K562 (cell line): Measurements from ENCODE around the gene PSMD9. TPM values are rescaled to one million over a fixed set of nuclear protein-coding genes. Genes with fewer than 3 reads are reported as not detected.

ENCODE experiments used
- CREM ChIP-seq: IDR thresholded peaks from 2 replicates; pipeline ENCODE4 v1.6.1; 2014; ENCODE audit warnings: antibody characterized with exemption, low read depth
- ETV5 ChIP-seq: sonication (generic); formaldehyde crosslinking; IDR thresholded peaks from 2 replicates; pipeline ENCODE4 v1.4.0; 2020; ENCODE audit warnings: low read depth, mild to moderate bottlenecking, missing genetic modification reagents
- GATAD2A ChIP-seq: fragments of 450-650 bp; IDR thresholded peaks from 2 replicates; pipeline ENCODE4 v1.6.1; 2017
- MBD1 ChIP-seq: fragments of 250-450 bp; sonication (Bioruptor Pico); IDR thresholded peaks from 2 replicates; pipeline ENCODE4 v1.8.0; 2022; ENCODE audit warnings: inconsistent platforms
- MITF ChIP-seq: IDR thresholded peaks from 2 replicates; pipeline ENCODE4 v1.6.1; 2014; ENCODE audit warnings: antibody characterized with exemption
- RFX5 ChIP-seq: IDR thresholded peaks from 2 replicates; pipeline ENCODE4 v1.6.1; 2011; ENCODE audit warnings: low read depth, mild to moderate bottlenecking, improper control_type of control experiment, low read length
- SMC3 ChIP-seq: conservative IDR thresholded peaks from 2 replicates; pipeline ENCODE4 v1.6.1; 2011; ENCODE audit warnings: low read depth, low read length, improper control_type of control experiment; ENCODE audit not compliant: insufficient read depth
- TRIM28 ChIP-seq: fragments of 450-650 bp; IDR thresholded peaks from 2 replicates; pipeline ENCODE4 v1.6.1; 2017
- TSC22D4 ChIP-seq: fragments of 450-650 bp; IDR thresholded peaks from 2 replicates; pipeline ENCODE4 v1.6.1; 2016; ENCODE audit warnings: missing genetic modification characterization, missing biosample characterization, control low read depth
- ZNF124 ChIP-seq: sonication (generic); formaldehyde crosslinking; IDR thresholded peaks from 2 replicates; pipeline ENCODE4 v1.8.1; 2022; ENCODE audit warnings: missing genetic modification reagents
- ZNF57 ChIP-seq: fragments of 450-650 bp; formaldehyde crosslinking; IDR thresholded peaks from 2 replicates; pipeline ENCODE4 v1.4.0; 2020; ENCODE audit warnings: mild to moderate bottlenecking, moderate library complexity
- ZNF717 ChIP-seq: fragments of 250-450 bp; sonication (Bioruptor Pico); IDR thresholded peaks from 2 replicates; pipeline ENCODE4 v1.5.0; 2021
- polyA plus RNA-seq, 8 experiments: library from polyadenylated mRNA; depleted of rRNA in 4 of 8; stranded (reverse) in 5 of 8; unstranded in 3 of 8; fragments of >200 nt; fragmentation: Nextera tagmentation in 2 of 8; fragmentation: Illumina TruSeq in 1 of 8; extraction: Ambion mirVana in 2 of 8; extraction: Trizol in 1 of 8; gene quantifications; 2 replicates each; pipeline versions ENCODE4 v1.2.1 to v1.2.3, GENCODE V29; 2011 to 2014; ENCODE audit warnings: inconsistent platforms in 1 of 8, missing spikeins in 1 of 8
- total RNA-seq, 7 experiments: library from RNA; depleted of rRNA in 6 of 7; stranded (reverse); fragments of >200 nt in 6 of 7; fragmentation: Illumina TruSeq in 2 of 7; extraction: Trizol in 2 of 7; gene quantifications; 2 replicates each; pipeline versions ENCODE4 v1.2.1 to v1.2.3, GENCODE V29; 2011 to 2021; ENCODE audit warnings: low replicate concordance in 1 of 7
- TF ChIP-seq, protein P1 (sequence below), 2 experiments: fragments of 450-650 bp; formaldehyde crosslinking in 1 of 2; IDR thresholded peaks; 2 replicates each; pipeline versions ENCODE4 v1.4.0 to v1.6.1; 2014 to 2020; ENCODE audit warnings: mild to moderate bottlenecking in 2 of 2, borderline replicate concordance in 1 of 2, low read depth in 1 of 2
- TF ChIP-seq, protein P2 (sequence below): fragments of 200-400 bp; formaldehyde crosslinking; IDR thresholded peaks from 2 replicates; pipeline ENCODE4 v1.6.1; 2017; ENCODE audit warnings: mild to moderate bottlenecking, low read depth, low read length, moderate library complexity

Gene PSMD9
- total and polyA plus RNA-seq, 9 of the 15 experiments (the other 6 are each of a cell fraction or from before 2014, with no cell fraction given) = 12.2 to 143 (median 61.3) TPM

DNA sequence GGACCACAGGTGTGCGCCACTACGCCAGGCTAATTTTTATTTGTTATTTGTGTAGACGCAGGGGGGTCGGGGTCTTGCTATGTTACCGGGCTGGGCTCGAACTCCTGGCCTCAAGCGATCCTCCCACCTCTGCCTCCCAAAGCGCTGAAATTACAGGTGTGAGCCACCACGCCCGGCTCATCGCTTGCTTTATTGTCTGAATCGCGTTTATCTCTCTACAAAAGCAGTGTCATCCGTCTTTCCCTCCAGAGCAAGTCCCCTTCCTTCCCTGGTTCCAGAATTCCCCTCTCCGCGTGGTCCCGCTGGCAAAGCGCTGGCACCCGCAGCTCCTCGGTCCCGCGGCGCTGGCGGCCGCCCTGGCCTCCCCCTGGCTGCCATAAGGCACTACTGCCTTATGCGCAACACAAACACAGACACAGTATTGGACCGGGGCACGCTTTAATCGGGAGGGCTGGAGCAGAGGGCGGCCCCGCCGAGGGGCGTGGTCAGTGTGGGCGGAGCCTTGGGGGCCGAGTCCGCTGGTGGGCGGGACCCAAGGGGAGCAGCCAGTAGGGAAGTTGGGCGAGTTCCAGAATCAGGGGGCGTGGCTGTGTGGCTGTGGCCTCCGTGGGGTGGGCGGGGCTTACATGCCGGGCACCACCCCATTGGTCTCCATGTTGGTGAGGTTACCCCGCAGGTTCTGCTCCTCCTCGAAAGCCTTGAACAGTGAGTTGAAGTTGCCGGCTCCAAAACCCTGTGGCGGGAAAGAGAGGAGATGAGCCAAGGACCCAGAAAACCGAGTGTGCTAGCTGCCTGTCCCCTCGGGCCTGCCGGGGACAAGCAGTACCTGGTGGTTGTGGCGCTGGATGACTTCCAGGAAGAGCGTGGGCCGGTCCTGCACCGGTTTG is 49.2 kb upstream of the PSMD9 start (continued):
- TF ChIP-seq MBD1 (CRISPR knock-in tag) (no peak), SMC3 (peak; percentile 15; the same call in 1 of the 2 replicates), CREM (peak; percentile 42; the same call in 1 of the 2 replicates), ZNF124 (CRISPR knock-in tag) (no peak), TSC22D4 (tag) (no peak), ZNF57 (CRISPR knock-in tag) (no peak), MITF (no peak), RFX5 (no peak), ZNF717 (CRISPR knock-in tag) (no peak), TRIM28 (peak; percentile 61), ETV5 (CRISPR knock-in tag) (peak; percentile 16; the same call in 1 of the 2 replicates), GATAD2A (0 out of 2 replicates have a peak, but pooled peaks have one; percentile 47)
- TF ChIP-seq, protein P1, sequence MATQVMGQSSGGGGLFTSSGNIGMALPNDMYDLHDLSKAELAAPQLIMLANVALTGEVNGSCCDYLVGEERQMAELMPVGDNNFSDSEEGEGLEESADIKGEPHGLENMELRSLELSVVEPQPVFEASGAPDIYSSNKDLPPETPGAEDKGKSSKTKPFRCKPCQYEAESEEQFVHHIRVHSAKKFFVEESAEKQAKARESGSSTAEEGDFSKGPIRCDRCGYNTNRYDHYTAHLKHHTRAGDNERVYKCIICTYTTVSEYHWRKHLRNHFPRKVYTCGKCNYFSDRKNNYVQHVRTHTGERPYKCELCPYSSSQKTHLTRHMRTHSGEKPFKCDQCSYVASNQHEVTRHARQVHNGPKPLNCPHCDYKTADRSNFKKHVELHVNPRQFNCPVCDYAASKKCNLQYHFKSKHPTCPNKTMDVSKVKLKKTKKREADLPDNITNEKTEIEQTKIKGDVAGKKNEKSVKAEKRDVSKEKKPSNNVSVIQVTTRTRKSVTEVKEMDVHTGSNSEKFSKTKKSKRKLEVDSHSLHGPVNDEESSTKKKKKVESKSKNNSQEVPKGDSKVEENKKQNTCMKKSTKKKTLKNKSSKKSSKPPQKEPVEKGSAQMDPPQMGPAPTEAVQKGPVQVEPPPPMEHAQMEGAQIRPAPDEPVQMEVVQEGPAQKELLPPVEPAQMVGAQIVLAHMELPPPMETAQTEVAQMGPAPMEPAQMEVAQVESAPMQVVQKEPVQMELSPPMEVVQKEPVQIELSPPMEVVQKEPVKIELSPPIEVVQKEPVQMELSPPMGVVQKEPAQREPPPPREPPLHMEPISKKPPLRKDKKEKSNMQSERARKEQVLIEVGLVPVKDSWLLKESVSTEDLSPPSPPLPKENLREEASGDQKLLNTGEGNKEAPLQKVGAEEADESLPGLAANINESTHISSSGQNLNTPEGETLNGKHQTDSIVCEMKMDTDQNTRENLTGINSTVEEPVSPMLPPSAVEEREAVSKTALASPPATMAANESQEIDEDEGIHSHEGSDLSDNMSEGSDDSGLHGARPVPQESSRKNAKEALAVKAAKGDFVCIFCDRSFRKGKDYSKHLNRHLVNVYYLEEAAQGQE (IDR thresholded peaks at IDR 0.05; ENCODE audit: borderline replicate concordance) = peak; percentile 27
- TF ChIP-seq, protein P1 (CRISPR knock-in tag; IDR thresholded peaks at IDR 0.05; ENCODE audit: low read depth) = no peak
- TF ChIP-seq, protein P2, sequence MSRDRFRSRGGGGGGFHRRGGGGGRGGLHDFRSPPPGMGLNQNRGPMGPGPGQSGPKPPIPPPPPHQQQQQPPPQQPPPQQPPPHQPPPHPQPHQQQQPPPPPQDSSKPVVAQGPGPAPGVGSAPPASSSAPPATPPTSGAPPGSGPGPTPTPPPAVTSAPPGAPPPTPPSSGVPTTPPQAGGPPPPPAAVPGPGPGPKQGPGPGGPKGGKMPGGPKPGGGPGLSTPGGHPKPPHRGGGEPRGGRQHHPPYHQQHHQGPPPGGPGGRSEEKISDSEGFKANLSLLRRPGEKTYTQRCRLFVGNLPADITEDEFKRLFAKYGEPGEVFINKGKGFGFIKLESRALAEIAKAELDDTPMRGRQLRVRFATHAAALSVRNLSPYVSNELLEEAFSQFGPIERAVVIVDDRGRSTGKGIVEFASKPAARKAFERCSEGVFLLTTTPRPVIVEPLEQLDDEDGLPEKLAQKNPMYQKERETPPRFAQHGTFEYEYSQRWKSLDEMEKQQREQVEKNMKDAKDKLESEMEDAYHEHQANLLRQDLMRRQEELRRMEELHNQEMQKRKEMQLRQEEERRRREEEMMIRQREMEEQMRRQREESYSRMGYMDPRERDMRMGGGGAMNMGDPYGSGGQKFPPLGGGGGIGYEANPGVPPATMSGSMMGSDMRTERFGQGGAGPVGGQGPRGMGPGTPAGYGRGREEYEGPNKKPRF = no peak
